Thyroid gland (tissue), 4 donors: ENCODE results near the gene BMP3. TPM values are rescaled to one million over a fixed set of nuclear protein-coding genes. Genes with fewer than 3 reads are reported as not detected.

Source experiments
- DNase-seq, 2 donors: peaks; one replicate each; pipeline ENCODE4 v3.0.0-alpha.2; 2019
- H3K27ac ChIP-seq, 3 donors: fragments of 200-600 bp; sonication (generic); 1 replicate in 2 of 3; 2 replicates in 1 of 3; pipeline ENCODE4 v1.5.1; 2016 to 2019; ENCODE audit warnings: mild to moderate bottlenecking in 1 of 3, moderate library complexity in 1 of 3
- H3K27me3 ChIP-seq: fragments of 200-600 bp; sonication (generic); one replicate; pipeline ENCODE4 v1.5.1; 2019
- H3K36me3 ChIP-seq, 2 donors: fragments of 200-600 bp; sonication (generic); one replicate each; pipeline ENCODE4 v1.5.1; 2016 to 2019
- H3K4me1 ChIP-seq, 2 donors: fragments of 200-600 bp; sonication (generic); one replicate each; pipeline ENCODE4 v1.5.1; 2017 to 2019
- H3K4me3 ChIP-seq, 3 donors: fragments of 200-600 bp; sonication (generic); replicated peaks in 1 of 3; 1 replicate in 2 of 3; 2 replicates in 1 of 3; pipeline ENCODE4 v1.5.1; 2016; ENCODE audit warnings: mild to moderate bottlenecking in 1 of 3
- H3K9me3 ChIP-seq: fragments of 200-600 bp; sonication (generic); one replicate; pipeline ENCODE4 v1.5.1; 2017
- POLR2A ChIP-seq, 2 donors: fragments of 450-650 bp; IDR thresholded peaks; one replicate each; pipeline ENCODE4 v1.6.1; 2017; ENCODE audit warnings: antibody characterized with exemption in 2 of 2, mild to moderate bottlenecking in 2 of 2, moderate library complexity in 1 of 2
- WGBS, 2 donors: methylation state at CpG; one replicate each; pipeline ENCODE4 v1.1.5; 2017; 5-methylcytosine and 5-hydroxymethylcytosine counted together
- intact Hi-C: fragments of 100-400 bp; cut with DNase I; formaldehyde crosslinking; loops from one replicate; pipeline ENCODE4 v1.15.1; 2023
- total RNA-seq, 4 donors: library from RNA; depleted of rRNA; stranded (reverse); fragments of >200 nt; gene quantifications; one replicate each; pipeline ENCODE4 v1.2.3, GENCODE V29; 2016
- TF ChIP-seq, protein P1 (sequence below), 6 experiments: fragments of 200-600 bp in 3 of 6; fragments of 450-650 bp in 3 of 6; sonication (generic) in 3 of 6; IDR thresholded peaks; one replicate each; pipeline ENCODE4 v1.5.1; 2016 to 2019; ENCODE audit warnings: antibody characterized with exemption in 6 of 6, mild to moderate bottlenecking in 2 of 6, inconsistent platforms in 1 of 6, moderate library complexity in 1 of 6

The BMP3 gene
- total RNA-seq, 4 donors from 2014 or later, result 0.13 to 0.45 (median 0.15) TPM; not detected in 1

DNA sequence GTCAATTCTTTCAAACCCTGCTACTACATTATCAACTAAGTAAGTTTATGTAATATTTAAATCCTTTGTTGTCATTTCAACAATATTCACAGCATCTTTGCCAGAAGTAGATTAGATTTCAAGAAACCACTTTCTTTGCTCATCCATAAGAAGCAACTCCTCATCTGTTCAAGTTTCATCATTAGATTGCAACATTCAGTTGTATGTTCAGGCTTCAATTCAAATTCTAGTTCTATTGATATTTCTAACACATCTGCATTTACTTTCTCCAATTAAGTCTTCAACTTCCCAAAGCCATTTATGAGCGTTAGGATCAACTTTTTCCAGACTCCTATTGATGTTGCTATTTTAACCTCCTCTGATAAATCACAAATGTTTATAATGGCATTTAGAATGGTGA, 66.1 kb downstream of the BMP3 start:
- WGBS, 2 donors, result 89 to 90% methylated on average over 1 of the region's 1 CpG
- Histone ChIP-seq H3K27ac (no peak overlapping the region), H3K36me3 (no peaks in the 10 kb centered on the region), H3K4me1 (no peaks in the 10 kb centered on the region), H3K27me3 (no peaks in the 10 kb centered on the region), H3K4me3 (no peak overlapping the region), H3K9me3 (no peaks in the 10 kb centered on the region)
- intact Hi-C loops, result no loop called here
- TF ChIP-seq POLR2A (IDR thresholded peaks at IDR 0.05), result no peak
- TF ChIP-seq, protein P1, sequence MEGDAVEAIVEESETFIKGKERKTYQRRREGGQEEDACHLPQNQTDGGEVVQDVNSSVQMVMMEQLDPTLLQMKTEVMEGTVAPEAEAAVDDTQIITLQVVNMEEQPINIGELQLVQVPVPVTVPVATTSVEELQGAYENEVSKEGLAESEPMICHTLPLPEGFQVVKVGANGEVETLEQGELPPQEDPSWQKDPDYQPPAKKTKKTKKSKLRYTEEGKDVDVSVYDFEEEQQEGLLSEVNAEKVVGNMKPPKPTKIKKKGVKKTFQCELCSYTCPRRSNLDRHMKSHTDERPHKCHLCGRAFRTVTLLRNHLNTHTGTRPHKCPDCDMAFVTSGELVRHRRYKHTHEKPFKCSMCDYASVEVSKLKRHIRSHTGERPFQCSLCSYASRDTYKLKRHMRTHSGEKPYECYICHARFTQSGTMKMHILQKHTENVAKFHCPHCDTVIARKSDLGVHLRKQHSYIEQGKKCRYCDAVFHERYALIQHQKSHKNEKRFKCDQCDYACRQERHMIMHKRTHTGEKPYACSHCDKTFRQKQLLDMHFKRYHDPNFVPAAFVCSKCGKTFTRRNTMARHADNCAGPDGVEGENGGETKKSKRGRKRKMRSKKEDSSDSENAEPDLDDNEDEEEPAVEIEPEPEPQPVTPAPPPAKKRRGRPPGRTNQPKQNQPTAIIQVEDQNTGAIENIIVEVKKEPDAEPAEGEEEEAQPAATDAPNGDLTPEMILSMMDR (IDR thresholded peaks at IDR 0.05), result no peak
- DNase-seq, result no peak

DNA sequence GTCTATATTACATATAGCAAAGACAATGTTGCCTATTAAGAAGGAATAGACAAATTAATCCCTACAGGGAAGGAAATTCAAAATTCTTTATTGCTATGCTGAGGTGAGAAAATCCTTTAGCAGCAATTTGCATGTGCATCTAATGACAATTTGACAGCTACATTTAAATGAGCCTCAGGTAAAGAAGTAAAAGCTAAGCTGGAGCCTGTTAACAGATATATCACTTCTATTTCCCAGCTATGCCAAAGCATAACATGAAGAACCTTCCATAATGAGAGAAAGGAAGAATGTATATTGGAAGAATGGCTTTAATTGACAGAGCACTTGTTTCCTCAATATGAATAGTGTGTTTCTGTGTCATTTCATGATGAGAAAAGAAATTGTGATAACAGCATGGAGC, 71.6 kb downstream of the BMP3 start:
- DNase-seq, result no peak
- H3K27me3 ChIP-seq, result no peaks in the 10 kb centered on the region
- no peak for TF ChIP-seq POLR2A (IDR thresholded peaks at IDR 0.05)
- TF ChIP-seq, protein P1 (IDR thresholded peaks at IDR 0.05), result no peak
- no peak overlapping the region for H3K4me3 ChIP-seq
- no peaks in the 10 kb centered on the region for H3K4me1 ChIP-seq
- intact Hi-C loops, result no loop called here
- no peaks in the 10 kb centered on the region for H3K9me3 ChIP-seq
- no peak overlapping the region for H3K27ac ChIP-seq
- no peaks in the 10 kb centered on the region for H3K36me3 ChIP-seq

DNA sequence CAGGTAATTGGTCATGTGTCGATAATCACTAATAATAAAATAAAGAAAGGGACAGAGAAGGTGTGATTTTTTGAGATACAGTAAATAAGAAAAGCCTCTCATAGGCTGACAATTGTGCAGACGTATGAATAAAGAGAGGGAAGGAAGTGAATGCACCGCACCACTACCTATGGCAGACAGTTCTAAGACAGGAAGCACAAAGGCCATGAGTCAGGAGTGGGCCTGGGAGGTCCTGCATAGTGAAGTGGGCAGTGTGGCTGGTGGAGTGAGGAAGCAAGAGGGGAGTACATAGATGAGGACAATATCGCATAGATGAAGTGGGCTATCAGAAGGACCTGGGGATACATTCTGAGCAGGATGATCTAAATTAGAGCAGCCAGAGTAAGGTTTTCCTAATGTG, 75.6 kb downstream of the BMP3 start:
- no peak overlapping the region for H3K4me3 ChIP-seq
- no peak overlapping the region for H3K27ac ChIP-seq
- intact Hi-C loops, result no loop called here
- WGBS, 2 donors, result 79 to 87% methylated on average over 4 of the region's 4 CpGs
- H3K27me3 ChIP-seq, result no peaks in the 10 kb centered on the region
- no peak for TF ChIP-seq POLR2A (IDR thresholded peaks at IDR 0.05)
- TF ChIP-seq, protein P1 (IDR thresholded peaks at IDR 0.05), result no peak
- H3K4me1 ChIP-seq, result no peaks in the 10 kb centered on the region
- DNase-seq, result no peak
- no peaks in the 10 kb centered on the region for H3K9me3 ChIP-seq
- no peaks in the 10 kb centered on the region for H3K36me3 ChIP-seq

Other genes with a start within 250 kb of the BMP3 start
- 1 to 10 TPM in 1 of 4 donors, under 1 TPM in 2, not detected in 1; 0.21 to 1.2 (median 0.54) TPM for gene PRKG2, start 184.5 kb downstream of the BMP3 start, total RNA-seq